ENCODE measurements around the gene CCM2L.

Gene CCM2L

GRCh38 chr20:32070690-32071213 is 60.5 kb downstream of the CCM2L start:
- H3K27ac ChIP-seq, result no peak overlapping the region
- no peak overlapping the region for H3K9ac ChIP-seq
- no peaks in the 10 kb centered on the region for H3K9me3 ChIP-seq (ENCODE audit: control insufficient read depth, low read length)
- H3K36me3 ChIP-seq (ENCODE audit: control insufficient read depth, insufficient read depth, low read length), result no peaks in the 10 kb centered on the region
- no peak overlapping the region for H3K4me2 ChIP-seq (ENCODE audit: low read length)
- TF ChIP-seq, protein P1, sequence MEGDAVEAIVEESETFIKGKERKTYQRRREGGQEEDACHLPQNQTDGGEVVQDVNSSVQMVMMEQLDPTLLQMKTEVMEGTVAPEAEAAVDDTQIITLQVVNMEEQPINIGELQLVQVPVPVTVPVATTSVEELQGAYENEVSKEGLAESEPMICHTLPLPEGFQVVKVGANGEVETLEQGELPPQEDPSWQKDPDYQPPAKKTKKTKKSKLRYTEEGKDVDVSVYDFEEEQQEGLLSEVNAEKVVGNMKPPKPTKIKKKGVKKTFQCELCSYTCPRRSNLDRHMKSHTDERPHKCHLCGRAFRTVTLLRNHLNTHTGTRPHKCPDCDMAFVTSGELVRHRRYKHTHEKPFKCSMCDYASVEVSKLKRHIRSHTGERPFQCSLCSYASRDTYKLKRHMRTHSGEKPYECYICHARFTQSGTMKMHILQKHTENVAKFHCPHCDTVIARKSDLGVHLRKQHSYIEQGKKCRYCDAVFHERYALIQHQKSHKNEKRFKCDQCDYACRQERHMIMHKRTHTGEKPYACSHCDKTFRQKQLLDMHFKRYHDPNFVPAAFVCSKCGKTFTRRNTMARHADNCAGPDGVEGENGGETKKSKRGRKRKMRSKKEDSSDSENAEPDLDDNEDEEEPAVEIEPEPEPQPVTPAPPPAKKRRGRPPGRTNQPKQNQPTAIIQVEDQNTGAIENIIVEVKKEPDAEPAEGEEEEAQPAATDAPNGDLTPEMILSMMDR (IDR thresholded peaks at IDR 0.05), result no peak
- peaks cover 5% of the 10 kb centered on the region for H3K4me1 ChIP-seq
- no peak overlapping the region for H3K4me3 ChIP-seq (ENCODE audit: low read depth, low read length)
- no peak overlapping the region for H2AFZ ChIP-seq
- no peaks in the 10 kb centered on the region for H3K27me3 ChIP-seq (ENCODE audit: control insufficient read depth, insufficient read depth, low read length)
- no peaks in the 10 kb centered on the region for H3K79me2 ChIP-seq

DNA sequence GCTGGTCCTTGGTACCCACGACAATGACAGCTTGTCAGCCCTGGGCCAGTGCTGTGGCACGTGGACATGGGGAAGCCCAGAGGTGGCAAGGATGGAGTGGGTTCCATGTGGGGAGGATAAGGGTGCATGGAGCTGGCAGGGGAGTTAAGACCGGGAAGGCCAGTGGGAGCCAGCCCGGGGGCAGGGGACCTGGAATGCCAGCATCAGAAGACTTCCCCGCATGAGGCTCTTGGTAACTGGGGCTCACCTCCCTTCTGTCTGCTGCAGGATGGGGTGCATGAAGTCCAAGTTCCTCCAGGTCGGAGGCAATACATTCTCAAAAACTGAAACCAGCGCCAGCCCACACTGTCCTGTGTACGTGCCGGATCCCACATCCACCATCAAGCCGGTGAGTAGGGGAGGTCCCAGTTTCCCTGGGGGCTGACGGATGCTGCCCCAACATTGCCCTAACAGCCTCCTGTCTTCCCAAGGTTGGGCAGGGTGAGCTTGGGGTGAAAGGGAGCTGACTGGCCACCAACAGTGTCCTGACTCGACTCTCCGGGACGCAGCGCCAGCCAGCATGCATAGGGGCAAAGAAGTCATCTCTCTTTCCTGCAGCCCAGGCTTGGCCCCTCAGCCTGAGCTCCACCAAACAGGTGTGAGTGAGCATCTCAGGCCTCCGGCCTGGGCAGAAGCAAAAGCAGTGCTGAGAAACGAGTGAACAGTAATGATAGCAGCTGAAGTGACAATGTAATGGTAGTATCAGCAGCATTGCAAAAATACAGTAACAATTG is 61.3 kb downstream of the CCM2L start:
- Histone ChIP-seq H3K9me3 (ENCODE audit: control insufficient read depth, low read length) (no peaks in the 10 kb centered on the region), H3K27ac (no peak overlapping the region), H3K36me3 (ENCODE audit: control insufficient read depth, insufficient read depth, low read length) (no peaks in the 10 kb centered on the region), H3K79me2 (no peaks in the 10 kb centered on the region), H3K9ac (no peak overlapping the region), H3K4me2 (ENCODE audit: low read length) (no peak overlapping the region), H3K4me3 (ENCODE audit: low read depth, low read length) (no peak overlapping the region), H2AFZ (no peak overlapping the region), H3K27me3 (ENCODE audit: control insufficient read depth, insufficient read depth, low read length) (no peaks in the 10 kb centered on the region), H3K4me1 (peaks cover 3% of the 10 kb centered on the region)
- TF ChIP-seq, protein P1 (IDR thresholded peaks at IDR 0.05), result no peak

DNA sequence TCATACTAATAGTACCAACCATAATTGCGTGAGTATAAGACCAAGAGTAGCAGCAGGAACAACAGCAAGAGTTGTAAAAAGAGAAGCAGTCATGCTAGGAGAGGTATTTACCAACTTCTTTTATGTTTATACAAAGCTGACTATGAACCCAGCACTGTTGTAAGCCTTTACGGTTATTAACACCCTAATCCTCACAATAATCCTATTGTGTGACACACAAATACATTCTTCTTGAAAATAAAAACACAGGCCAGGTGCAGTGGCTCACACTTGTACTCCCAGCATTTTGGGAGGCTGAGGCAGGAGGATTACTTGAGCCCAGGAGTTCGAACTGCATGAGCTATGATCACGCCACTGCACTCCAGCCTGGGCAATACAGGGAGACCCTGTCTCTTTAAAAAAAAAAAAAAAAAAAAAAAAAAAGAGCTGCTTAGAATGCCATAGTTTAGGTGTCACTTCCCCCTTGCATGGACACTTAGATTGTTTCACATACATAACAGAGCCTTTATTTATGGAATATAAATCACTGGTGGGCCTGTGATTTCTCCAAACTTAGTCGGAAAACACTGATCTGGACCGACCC is 62.0 kb downstream of the CCM2L start:
- H2AFZ ChIP-seq, result no peak overlapping the region
- no peak overlapping the region for H3K27ac ChIP-seq
- H3K27me3 ChIP-seq (ENCODE audit: control insufficient read depth, insufficient read depth, low read length), result no peaks in the 10 kb centered on the region
- H3K79me2 ChIP-seq, result no peaks in the 10 kb centered on the region
- peaks cover under 1% of the 10 kb centered on the region for H3K4me1 ChIP-seq
- TF ChIP-seq, protein P1 (IDR thresholded peaks at IDR 0.05), result no peak
- H3K4me2 ChIP-seq (ENCODE audit: low read length), result no peak overlapping the region
- H3K36me3 ChIP-seq (ENCODE audit: control insufficient read depth, insufficient read depth, low read length), result no peaks in the 10 kb centered on the region
- H3K9ac ChIP-seq, result no peak overlapping the region
- no peak overlapping the region for H3K4me3 ChIP-seq (ENCODE audit: low read depth, low read length)
- no peaks in the 10 kb centered on the region for H3K9me3 ChIP-seq (ENCODE audit: control insufficient read depth, low read length)

GRCh38 chr20:32075534-32075933 is 65.3 kb downstream of the CCM2L start:
- H3K9ac ChIP-seq, result no peak overlapping the region
- no peak overlapping the region for H3K4me2 ChIP-seq (ENCODE audit: low read length)
- H3K9me3 ChIP-seq (ENCODE audit: control insufficient read depth, low read length), result no peaks in the 10 kb centered on the region
- H3K4me3 ChIP-seq (ENCODE audit: low read depth, low read length), result no peak overlapping the region
- no peaks in the 10 kb centered on the region for H3K79me2 ChIP-seq
- H3K36me3 ChIP-seq (ENCODE audit: control insufficient read depth, insufficient read depth, low read length), result no peaks in the 10 kb centered on the region
- no peaks in the 10 kb centered on the region for H3K27me3 ChIP-seq (ENCODE audit: control insufficient read depth, insufficient read depth, low read length)
- TF ChIP-seq, protein P1 (IDR thresholded peaks at IDR 0.05), result no peak
- H3K27ac ChIP-seq, result no peak overlapping the region
- no peak overlapping the region for H2AFZ ChIP-seq
- H3K4me1 ChIP-seq, result no peaks in the 10 kb centered on the region

Measured in parathyroid adenoma (tissue), 2 donors.